ENCODE results near the gene RAVER2. TPM values are rescaled to one million over a fixed set of nuclear protein-coding genes. Genes with fewer than 3 reads are reported as not detected.

RAVER2 gene
- total RNA-seq, 2 experiments from 2014 or later, result 0.80 to 1.0 TPM

- Mint-ChIP-seq H3K27ac (no peak overlapping the region), H3K36me3 (ENCODE audit: low read depth) (peaks cover 79% of the 10 kb centered on the region), H3K4me3 (no peak overlapping the region), H3K4me1 (ENCODE audit: low read depth) (peaks cover 9% of the 10 kb centered on the region), H3K27me3 (no peaks in the 10 kb centered on the region), H3K9me3 (no peaks in the 10 kb centered on the region)
- no peak for DNase-seq
- ChIA-PET CTCF (interaction anchor here (1.6 kb wide), 1 partner anchor 10 kb away, joined by 3 read pairs; no protein-coding TSS in a partner anchor), POLR2A (no interaction called here)
- intact Hi-C loops (cut with DNase I, micrococcal nuclease), result no loop called here
- H3K4me1 ChIP-seq (ENCODE audit: insufficient read depth, low read length), result no peaks in the 10 kb centered on the region
- ATAC-seq (ENCODE audit: poor library complexity), result no peak
- TF ChIP-seq CTCF (IDR thresholded peaks at IDR 0.05), result no peak
- H3K36me3 ChIP-seq (ENCODE audit: insufficient read depth, low read length), result peaks cover 65% of the 10 kb centered on the region
- H3K27me3 ChIP-seq (ENCODE audit: control insufficient read depth in 1 of 2, insufficient read depth in 2 of 2, low read length in 2 of 2), result no peaks in the 10 kb centered on the region
- no peaks in the 10 kb centered on the region for H3K9me3 ChIP-seq (ENCODE audit: control insufficient read depth in 1 of 2, insufficient read depth in 1 of 2, low read length in 2 of 2)
- no peak overlapping the region for H3K4me3 ChIP-seq (ENCODE audit: low read length)
- H3K27ac ChIP-seq (ENCODE audit: low read depth in 1 of 2, low read length in 2 of 2), result no peak overlapping the region
Measured at GRCh38 chr1:64834734-64835133, 89.9 kb downstream of the RAVER2 start.

GRCh38 chr1:64836802-64837201 is 91.9 kb downstream of the RAVER2 start:
- POLR2A ChIA-PET, result no interaction called here
- no peak overlapping the region for H3K27ac Mint-ChIP-seq
- no peak overlapping the region for H3K4me3 Mint-ChIP-seq
- H3K36me3 ChIP-seq (ENCODE audit: insufficient read depth, low read length), result peaks cover 86% of the 10 kb centered on the region
- DNase-seq (no peak), ATAC-seq (ENCODE audit: poor library complexity) (no peak)
- H3K9me3 Mint-ChIP-seq, result no peaks in the 10 kb centered on the region
- intact Hi-C loops (cut with DNase I, micrococcal nuclease), result no loop called here
- no peak overlapping the region for H3K4me3 ChIP-seq (ENCODE audit: low read length)
- no peaks in the 10 kb centered on the region for H3K27me3 ChIP-seq (ENCODE audit: control insufficient read depth in 1 of 2, insufficient read depth in 2 of 2, low read length in 2 of 2)
- H3K36me3 Mint-ChIP-seq (ENCODE audit: low read depth), result peaks cover 96% of the 10 kb centered on the region
- no peaks in the 10 kb centered on the region for H3K27me3 Mint-ChIP-seq
- H3K9me3 ChIP-seq (ENCODE audit: control insufficient read depth in 1 of 2, insufficient read depth in 1 of 2, low read length in 2 of 2), result no peaks in the 10 kb centered on the region
- H3K27ac ChIP-seq (ENCODE audit: low read depth in 1 of 2, low read length in 2 of 2), result no peak overlapping the region
- TF ChIP-seq CTCF (IDR thresholded peaks at IDR 0.05), result no peak
- H3K4me1 ChIP-seq (ENCODE audit: insufficient read depth, low read length), result no peaks in the 10 kb centered on the region
- CTCF ChIA-PET, result no interaction called here
- no peaks in the 10 kb centered on the region for H3K4me1 Mint-ChIP-seq (ENCODE audit: low read depth)

GRCh38 chr1:64838486-64838885 is 93.6 kb downstream of the RAVER2 start:
- no peaks in the 10 kb centered on the region for H3K27me3 Mint-ChIP-seq
- ChIA-PET POLR2A (interaction anchor here (1.7 kb wide), 1 partner anchor 39 kb away, joined by 4 read pairs; no protein-coding TSS in a partner anchor), CTCF (interaction anchor here (0.6 kb wide), 1 partner anchor 444 kb away, joined by 3 read pairs; no protein-coding TSS in a partner anchor)
- Histone ChIP-seq H3K27ac (ENCODE audit: low read depth in 1 of 2, low read length in 2 of 2) (no peak overlapping the region), H3K27me3 (ENCODE audit: control insufficient read depth in 1 of 2, insufficient read depth in 2 of 2, low read length in 2 of 2) (no peaks in the 10 kb centered on the region), H3K9me3 (ENCODE audit: control insufficient read depth in 1 of 2, insufficient read depth in 1 of 2, low read length in 2 of 2) (no peaks in the 10 kb centered on the region), H3K36me3 (ENCODE audit: insufficient read depth, low read length) (peaks cover 95% of the 10 kb centered on the region), H3K4me3 (ENCODE audit: low read length) (no peak overlapping the region), H3K4me1 (ENCODE audit: insufficient read depth, low read length) (no peaks in the 10 kb centered on the region)
- no peak overlapping the region for H3K4me3 Mint-ChIP-seq
- H3K27ac Mint-ChIP-seq, result no peak overlapping the region
- DNase-seq (peak in 1 of 14 experiments; percentile 3), ATAC-seq (ENCODE audit: poor library complexity) (no peak)
- no peak for TF ChIP-seq CTCF (IDR thresholded peaks at IDR 0.05)
- no peaks in the 10 kb centered on the region for H3K9me3 Mint-ChIP-seq
- H3K4me1 Mint-ChIP-seq (ENCODE audit: low read depth), result no peaks in the 10 kb centered on the region
- intact Hi-C loops (cut with DNase I, micrococcal nuclease), result no loop called here
- peaks cover 95% of the 10 kb centered on the region for H3K36me3 Mint-ChIP-seq (ENCODE audit: low read depth)

All from CD4-positive, alpha-beta T cell (primary cell).